GM13976 (cell line): Measurements from ENCODE around the gene C2orf69.

Source experiments
- DNase-seq: peaks from one replicate; pipeline ENCODE4 v3.0.0; 2012; ENCODE audit warnings: low spot score
- in situ Hi-C: fragments of 300-500 bp; cut with MboI; formaldehyde crosslinking; loops from one replicate; pipeline ENCODE4 v1.12.0; 2022; ENCODE audit warnings: low sequenced_read_pairs, mixed read lengths, inconsistent platforms; ENCODE audit not compliant: unreplicated experiment
- TF ChIP-seq, protein P1 (sequence below): IDR thresholded peaks from 2 replicates; pipeline ENCODE4 v1.5.1; 2012; ENCODE audit warnings: borderline replicate concordance, mild to moderate bottlenecking; ENCODE audit not compliant: insufficient read depth; ENCODE audit errors: extremely low read depth, missing control alignments, control extremely low read depth

C2orf69 gene

GRCh38 chr2:199946836-199947235 lies 35.7 kb downstream of the C2orf69 start:
- in situ Hi-C loops, result no loop called here
- TF ChIP-seq, protein P1, sequence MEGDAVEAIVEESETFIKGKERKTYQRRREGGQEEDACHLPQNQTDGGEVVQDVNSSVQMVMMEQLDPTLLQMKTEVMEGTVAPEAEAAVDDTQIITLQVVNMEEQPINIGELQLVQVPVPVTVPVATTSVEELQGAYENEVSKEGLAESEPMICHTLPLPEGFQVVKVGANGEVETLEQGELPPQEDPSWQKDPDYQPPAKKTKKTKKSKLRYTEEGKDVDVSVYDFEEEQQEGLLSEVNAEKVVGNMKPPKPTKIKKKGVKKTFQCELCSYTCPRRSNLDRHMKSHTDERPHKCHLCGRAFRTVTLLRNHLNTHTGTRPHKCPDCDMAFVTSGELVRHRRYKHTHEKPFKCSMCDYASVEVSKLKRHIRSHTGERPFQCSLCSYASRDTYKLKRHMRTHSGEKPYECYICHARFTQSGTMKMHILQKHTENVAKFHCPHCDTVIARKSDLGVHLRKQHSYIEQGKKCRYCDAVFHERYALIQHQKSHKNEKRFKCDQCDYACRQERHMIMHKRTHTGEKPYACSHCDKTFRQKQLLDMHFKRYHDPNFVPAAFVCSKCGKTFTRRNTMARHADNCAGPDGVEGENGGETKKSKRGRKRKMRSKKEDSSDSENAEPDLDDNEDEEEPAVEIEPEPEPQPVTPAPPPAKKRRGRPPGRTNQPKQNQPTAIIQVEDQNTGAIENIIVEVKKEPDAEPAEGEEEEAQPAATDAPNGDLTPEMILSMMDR, result no peak
- DNase-seq, result no peak

GRCh38 chr2:199950396-199950795 lies 39.3 kb downstream of the C2orf69 start:
- TF ChIP-seq, protein P1, result no peak
- in situ Hi-C loops, result no loop called here

DNA sequence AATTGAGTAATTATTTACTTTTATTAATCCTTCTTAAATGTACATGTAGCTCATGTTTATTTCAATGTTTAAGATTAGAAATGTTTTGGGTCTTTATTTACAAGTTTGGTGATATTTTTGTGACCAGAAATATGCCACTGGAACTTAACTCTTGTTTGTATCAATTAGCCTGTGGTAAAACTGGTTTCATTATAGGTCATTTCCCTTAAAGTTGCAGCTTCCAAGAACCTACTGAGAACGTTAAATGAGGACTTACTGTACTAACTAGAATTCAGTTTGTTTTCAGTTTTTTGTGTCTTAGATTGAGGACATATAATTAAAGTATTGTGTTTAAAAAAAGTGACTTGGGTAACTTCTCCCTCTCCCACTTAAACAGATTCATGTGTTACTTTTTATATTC lies 39.9 kb downstream of the C2orf69 start:
- in situ Hi-C loops, result no loop called here
- TF ChIP-seq, protein P1, result no peak
- DNase-seq, result no peak

More at GRCh38 chr2:199950396-199950795, 39.3 kb downstream of the C2orf69 start:
- DNase-seq, result no peak

DNA sequence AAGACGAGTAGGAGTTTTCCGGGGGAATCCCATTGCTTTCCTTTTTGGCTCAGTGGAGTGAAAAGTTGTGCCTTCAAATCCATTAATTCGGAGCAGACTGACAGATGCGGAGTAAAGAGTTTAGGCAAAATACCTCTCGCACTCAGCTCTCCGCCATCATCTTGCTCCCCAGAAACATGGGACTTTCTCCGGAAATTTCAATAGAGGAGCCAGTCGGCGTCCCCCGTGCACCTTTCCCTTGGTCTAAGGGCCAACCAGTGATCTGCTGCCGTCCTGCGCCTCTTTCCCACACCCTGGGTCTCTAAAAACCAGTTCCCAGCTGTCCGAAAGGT lies 43.9 kb downstream of the C2orf69 start:
- in situ Hi-C loops, result no loop called here
- no peak for DNase-seq

GRCh38 chr2:199955339-199956061 lies 44.4 kb downstream of the C2orf69 start, which contains the start of the genes MAIP1 and TYW5:
Gene MAIP1, plus strand, starts transcription at chr2:199955582. Its CDS starts 217 bp downstream, at chr2:199955799.
Gene TYW5, minus strand, starts transcription at chr2:199955491. Its CDS starts 21 bp downstream, at chr2:199955470.
- TF ChIP-seq, protein P1, result no peak
- peak; percentile 90 for DNase-seq
- in situ Hi-C loops, result no loop called here

More for the DNA sequence above, 43.9 kb downstream of the C2orf69 start:
- TF ChIP-seq, protein P1, result no peak

- no peak for DNase-seq
- TF ChIP-seq, protein P1, result no peak
- in situ Hi-C loops, result no loop called here
Measured at GRCh38 chr2:199956062-199956380, 44.9 kb downstream of the C2orf69 start.

DNA sequence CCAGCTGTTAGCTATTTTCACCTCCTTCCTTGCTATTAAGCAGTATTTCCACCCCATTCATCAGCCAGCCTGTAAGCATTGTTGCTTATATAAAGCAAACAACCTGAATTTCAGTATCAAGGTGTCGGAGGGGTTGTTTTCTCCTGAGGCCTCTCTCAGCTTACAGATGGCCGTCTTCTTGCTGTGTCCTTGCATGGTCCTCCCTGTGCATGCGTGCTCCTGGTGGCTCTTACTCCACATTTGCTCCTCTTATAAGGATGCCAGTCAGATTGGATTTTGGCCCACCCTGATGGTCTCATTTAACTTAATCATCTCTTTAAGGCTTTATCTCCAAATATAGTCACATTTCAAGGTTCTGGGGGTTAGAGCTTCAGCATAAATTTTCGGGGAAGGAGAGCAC lies 46.9 kb downstream of the C2orf69 start:
- no peak for DNase-seq
- in situ Hi-C loops, result no loop called here
- TF ChIP-seq, protein P1, result no peak
